Astrocyte (in vitro differentiated cells and primary cell): Measurements from ENCODE around the gene PI4KA. TPM values are rescaled to one million over a fixed set of nuclear protein-coding genes. Genes with fewer than 3 reads are reported as not detected.
"Not testable (repeated sequence)": the region's sequence is repeated elsewhere in the genome, so short reads cannot be mapped to it uniquely, and the experiment has no call there.

ENCODE experiments used
- DNase-seq: peaks from one replicate; pipeline ENCODE4 v3.0.0-alpha.2; 2010; ENCODE audit warnings: low read depth
- FAIRE-seq: peaks from 2 replicates; lab custom pipeline; 2011; peaks lifted over from hg19 to GRCh38; lab: Jason Lieb, UNC
- H2AFZ ChIP-seq: 2 replicates; pipeline ENCODE4 v1.6.0; 2012; ENCODE audit warnings: low read depth, low read length, inconsistent platforms
- H3K27ac ChIP-seq: 2 replicates; pipeline ENCODE4 v1.5.1; 2011; ENCODE audit warnings: low read depth, low read length, inconsistent platforms
- H3K27me3 ChIP-seq: 2 replicates; pipeline ENCODE4 v1.6.0; 2011; ENCODE audit warnings: low read length, inconsistent platforms; ENCODE audit not compliant: insufficient read depth
- H3K36me3 ChIP-seq: 2 replicates; pipeline ENCODE4 v1.5.1; 2011; ENCODE audit warnings: low read length, inconsistent platforms; ENCODE audit not compliant: insufficient read depth
- H3K4me1 ChIP-seq: 2 replicates; pipeline ENCODE4 v1.5.1; 2011; ENCODE audit warnings: low read length, inconsistent platforms; ENCODE audit not compliant: insufficient read depth
- H3K4me2 ChIP-seq: 2 replicates; pipeline ENCODE4 v1.6.0; 2012; ENCODE audit warnings: low read length, inconsistent platforms
- H3K4me3 ChIP-seq: 2 replicates; pipeline ENCODE4 v1.5.1; 2011; ENCODE audit warnings: low read depth, mild to moderate bottlenecking, low read length, inconsistent platforms; ENCODE audit not compliant: insufficient read depth
- H3K79me2 ChIP-seq: 2 replicates; pipeline ENCODE4 v1.6.0; 2012; ENCODE audit warnings: mild to moderate bottlenecking, low read length, inconsistent platforms; ENCODE audit not compliant: insufficient read depth
- H3K9ac ChIP-seq: 2 replicates; pipeline ENCODE4 v1.6.0; 2012; ENCODE audit warnings: mild to moderate bottlenecking, low read length, inconsistent platforms
- H3K9me3 ChIP-seq: 2 replicates; pipeline ENCODE4 v1.5.1; 2012; ENCODE audit warnings: low read depth, mild to moderate bottlenecking, low read length, inconsistent platforms; ENCODE audit not compliant: insufficient read depth
- H4K20me1 ChIP-seq: 2 replicates; pipeline ENCODE4 v1.6.0; 2012; ENCODE audit warnings: low read length, inconsistent platforms; ENCODE audit not compliant: insufficient read depth
- H3K27ac Mint-ChIP-seq: one replicate; pipeline ENCODE4 v1.8.0; 2021; ENCODE audit warnings: mild to moderate bottlenecking, mixed read lengths; ENCODE audit not compliant: unreplicated experiment
- H3K27me3 Mint-ChIP-seq: one replicate; pipeline ENCODE4 v1.8.0; 2021; ENCODE audit warnings: low read depth, mixed read lengths; ENCODE audit not compliant: unreplicated experiment
- H3K36me3 Mint-ChIP-seq: one replicate; pipeline ENCODE4 v1.8.0; 2021; ENCODE audit warnings: low read depth, mixed read lengths; ENCODE audit not compliant: unreplicated experiment
- H3K4me1 Mint-ChIP-seq: one replicate; pipeline ENCODE4 v1.8.0; 2021; ENCODE audit warnings: low read depth, mixed read lengths; ENCODE audit not compliant: unreplicated experiment
- H3K4me3 Mint-ChIP-seq: one replicate; pipeline ENCODE4 v1.8.0; 2021; ENCODE audit warnings: mild to moderate bottlenecking, moderate library complexity, mixed read lengths; ENCODE audit not compliant: unreplicated experiment
- H3K9me3 Mint-ChIP-seq: one replicate; pipeline ENCODE4 v1.8.0; 2021; ENCODE audit warnings: mild to moderate bottlenecking, mixed read lengths; ENCODE audit not compliant: unreplicated experiment
- CTCF ChIP-seq: IDR thresholded peaks from 2 replicates; pipeline ENCODE4 v1.5.1; 2011; ENCODE audit warnings: low read depth, mild to moderate bottlenecking, inconsistent platforms, low read length, moderate library complexity; ENCODE audit not compliant: insufficient read depth
- EZH2 ChIP-seq: IDR thresholded peaks from 2 replicates; pipeline ENCODE4 v1.6.1; 2012; ENCODE audit warnings: mild to moderate bottlenecking, low read length, inconsistent platforms; ENCODE audit not compliant: insufficient read depth
- total RNA-seq: library from RNA; stranded (reverse); gene quantifications from 2 replicates; pipeline ENCODE4 v1.2.1, GENCODE V29; 2021

The PI4KA gene
- total RNA-seq, 1 donor from 2014 or later: 35.9 TPM

- H3K9me3 Mint-ChIP-seq: no peaks in the 10 kb centered on the region
- no peak overlapping the region for H3K27ac Mint-ChIP-seq
- no peak overlapping the region for H2AFZ ChIP-seq
- no peaks in the 10 kb centered on the region for H3K9me3 ChIP-seq
- H3K27me3 Mint-ChIP-seq: no peaks in the 10 kb centered on the region
- DNase-seq (no peak), FAIRE-seq (no peak)
- no peaks in the 10 kb centered on the region for H3K4me1 ChIP-seq
- no peaks in the 10 kb centered on the region for H4K20me1 ChIP-seq
- no peak for TF ChIP-seq EZH2
- TF ChIP-seq CTCF: no peak
- no peak overlapping the region for H3K9ac ChIP-seq
- H3K4me2 ChIP-seq: no peak overlapping the region
- H3K27me3 ChIP-seq: no peaks in the 10 kb centered on the region
- no peak overlapping the region for H3K4me3 ChIP-seq
- H3K79me2 ChIP-seq: no peaks in the 10 kb centered on the region
- H3K27ac ChIP-seq: no peak overlapping the region
- peaks cover 7% of the 10 kb centered on the region for H3K36me3 ChIP-seq
- no peak overlapping the region for H3K4me3 Mint-ChIP-seq
- H3K4me1 Mint-ChIP-seq: no peaks in the 10 kb centered on the region
- peaks cover 12% of the 10 kb centered on the region for H3K36me3 Mint-ChIP-seq
These were observed 33.0 kb downstream of the PI4KA start for GRCh38 chr22:20825624-20826023.

GRCh38 chr22:20825216-20825615 lies 33.4 kb downstream of the PI4KA start:
- not testable (repeated sequence) for H3K27me3 ChIP-seq, H3K27me3 Mint-ChIP-seq, H3K9ac ChIP-seq, H3K4me1 Mint-ChIP-seq, FAIRE-seq, H3K27ac Mint-ChIP-seq, H3K79me2 ChIP-seq, H3K4me1 ChIP-seq, H3K4me2 ChIP-seq, H2AFZ ChIP-seq, H3K4me3 ChIP-seq, H4K20me1 ChIP-seq, H3K9me3 ChIP-seq, DNase-seq, H3K36me3 ChIP-seq, H3K9me3 Mint-ChIP-seq, H3K27ac ChIP-seq, H3K4me3 Mint-ChIP-seq
- H3K36me3 Mint-ChIP-seq: peaks cover 12% of the 10 kb centered on the region

GRCh38 chr22:20823264-20823663 lies 35.3 kb downstream of the PI4KA start:
- TF ChIP-seq EZH2 (no peak), CTCF (no peak)
- FAIRE-seq: no peak
- Mint-ChIP-seq H3K9me3 (no peaks in the 10 kb centered on the region), H3K36me3 (peaks cover 5% of the 10 kb centered on the region), H3K27ac (no peak overlapping the region), H3K4me1 (no peaks in the 10 kb centered on the region), H3K27me3 (no peaks in the 10 kb centered on the region), H3K4me3 (no peak overlapping the region)
- Histone ChIP-seq H3K27ac (no peak overlapping the region), H3K9me3 (no peaks in the 10 kb centered on the region), H4K20me1 (no peaks in the 10 kb centered on the region), H3K27me3 (no peaks in the 10 kb centered on the region), H3K79me2 (no peaks in the 10 kb centered on the region), H2AFZ (no peak overlapping the region), H3K36me3 (peaks cover 14% of the 10 kb centered on the region), H3K9ac (no peak overlapping the region), H3K4me2 (no peak overlapping the region), H3K4me3 (no peak overlapping the region), H3K4me1 (no peaks in the 10 kb centered on the region)
- DNase-seq: no peak
